Hypothalamus (tissue), 51 donors: ENCODE results near the gene HMGN4.
A peak's percentile ranks its signal among the peaks of the same experiment; 100 is the strongest.
"Not testable (repeated sequence)": the region's sequence is repeated elsewhere in the genome, so short reads cannot be mapped to it uniquely, and the experiment has no call there.

Experiments
- DNase-seq, 51 donors: peaks; one replicate each; lab custom pipeline; 2025; lab: John Stamatoyannopoulos, UW

HMGN4 gene

DNA sequence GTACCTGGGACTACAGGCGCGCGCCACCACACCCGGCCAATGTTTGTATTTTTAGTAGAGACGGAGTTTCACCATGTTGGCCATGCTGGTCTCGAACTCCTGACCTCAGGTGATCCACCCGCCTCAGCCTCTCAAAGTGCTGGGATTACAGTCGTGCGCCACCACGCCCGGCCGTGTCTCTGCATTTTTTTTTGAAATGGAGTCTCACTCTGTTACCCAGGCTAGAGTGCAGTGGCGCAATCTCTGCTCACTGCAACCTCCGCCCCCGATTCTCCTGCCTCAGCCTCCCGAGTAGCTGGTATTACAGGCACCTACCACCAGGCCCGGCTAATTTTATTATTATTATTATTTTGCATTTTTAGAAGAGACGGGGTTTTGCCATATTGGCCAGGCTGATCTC, 9.2 kb downstream of the HMGN4 start:
- DNase-seq, result not testable (repeated sequence)

DNA sequence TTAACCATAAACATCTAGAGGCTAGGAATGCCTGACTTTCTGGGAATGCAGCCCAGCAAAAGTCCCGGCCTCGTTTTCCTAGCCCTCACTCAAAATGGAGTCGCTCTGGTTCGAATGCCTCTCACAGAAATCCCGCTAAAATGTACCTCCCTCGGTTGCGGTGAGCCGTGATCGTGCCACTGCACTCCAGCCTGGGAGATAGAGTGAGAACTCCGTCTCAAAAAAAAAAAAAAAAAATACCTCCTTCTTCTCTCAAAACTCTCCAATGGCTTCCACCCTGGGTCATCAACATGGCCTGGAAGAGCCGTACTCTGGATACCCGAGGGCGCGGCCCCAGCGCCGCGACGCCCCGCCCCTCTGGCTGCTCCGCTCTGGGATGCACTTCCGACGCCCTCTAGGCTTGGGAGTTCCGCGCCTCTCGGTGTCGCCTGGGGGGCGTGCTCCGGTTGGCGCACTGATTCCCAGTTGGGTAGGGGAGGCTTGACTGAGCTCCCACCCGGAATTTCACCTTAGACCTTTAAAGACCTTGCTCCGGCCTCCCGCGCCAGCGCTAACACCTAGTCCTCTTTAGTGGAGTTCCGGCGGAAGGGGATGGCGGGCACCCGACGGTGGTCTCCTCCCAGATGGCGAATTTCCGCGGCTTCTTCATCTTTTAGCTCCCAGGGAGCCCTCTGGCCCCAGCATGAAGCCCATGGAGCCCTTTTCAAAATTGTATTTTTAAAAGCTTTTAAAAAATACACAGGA, 12.3 kb downstream of the HMGN4 start:
- DNase-seq, result peak in 11 of 51 donors; percentile 3 to 27 (median 12)

DNA sequence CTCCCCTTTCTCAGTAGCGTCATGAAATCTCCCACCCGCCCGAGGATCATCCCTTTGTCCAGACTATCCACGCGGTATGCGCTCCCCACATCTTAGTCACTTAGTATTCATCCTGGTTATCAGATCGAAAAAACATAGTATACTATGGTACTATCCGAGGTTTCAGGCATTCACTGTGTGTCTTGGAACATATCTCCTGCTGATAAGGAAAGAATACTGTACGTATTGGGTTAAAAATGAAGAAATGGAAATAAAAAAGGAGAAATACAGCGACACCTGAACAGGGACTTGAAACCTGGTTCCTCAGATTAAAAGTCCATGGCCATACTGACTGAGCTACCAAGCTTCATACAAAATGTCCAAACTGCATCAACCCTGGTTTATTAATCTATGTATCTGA, 14.0 kb downstream of the HMGN4 start:
- no peak for DNase-seq

DNA sequence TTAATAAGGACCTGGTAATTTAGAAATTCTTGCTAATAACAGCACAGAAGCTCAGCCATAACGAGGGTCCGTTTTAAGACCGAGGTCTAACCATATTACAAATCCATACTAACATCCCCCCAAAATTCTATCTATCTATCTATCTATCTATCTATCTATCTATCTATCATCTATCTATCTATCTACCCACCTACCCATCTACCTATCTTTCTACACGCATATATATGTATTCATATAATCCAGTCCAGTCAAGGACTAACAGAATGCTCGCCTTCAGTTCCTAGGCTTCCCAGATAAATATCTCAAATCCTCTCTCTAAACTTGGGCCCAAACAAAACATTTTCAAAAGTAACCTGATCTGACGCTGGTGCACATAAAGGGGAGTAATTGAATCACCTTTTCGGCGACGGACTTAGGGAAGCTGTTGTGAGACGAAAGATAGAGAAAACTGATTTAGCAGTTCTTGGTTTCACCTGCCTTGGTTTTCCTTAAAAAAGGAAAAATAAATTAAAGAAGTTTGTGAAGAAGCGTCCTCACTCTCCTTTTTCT, 14.5 kb downstream of the HMGN4 start:
- DNase-seq, result no peak

DNA sequence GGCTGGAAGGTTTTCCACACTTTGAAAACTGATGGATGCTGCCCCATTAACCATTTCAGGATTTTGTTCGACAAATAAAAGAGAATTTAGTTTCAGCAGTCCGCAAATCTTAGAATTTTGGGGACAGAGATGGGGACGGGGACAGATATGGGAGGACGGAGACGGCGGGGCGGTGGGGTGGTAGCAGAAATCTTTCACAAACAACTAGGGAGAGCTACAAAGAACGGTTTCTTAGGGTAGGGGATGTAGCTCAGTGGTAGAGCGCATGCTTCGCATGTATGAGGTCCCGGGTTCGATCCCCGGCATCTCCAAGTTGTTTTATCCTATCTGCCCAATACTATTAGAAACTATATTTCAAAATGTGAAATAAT, 15.1 kb downstream of the HMGN4 start:
- peak in 47 of 51 donors; percentile 10 to 89 (median 59) for DNase-seq

DNA sequence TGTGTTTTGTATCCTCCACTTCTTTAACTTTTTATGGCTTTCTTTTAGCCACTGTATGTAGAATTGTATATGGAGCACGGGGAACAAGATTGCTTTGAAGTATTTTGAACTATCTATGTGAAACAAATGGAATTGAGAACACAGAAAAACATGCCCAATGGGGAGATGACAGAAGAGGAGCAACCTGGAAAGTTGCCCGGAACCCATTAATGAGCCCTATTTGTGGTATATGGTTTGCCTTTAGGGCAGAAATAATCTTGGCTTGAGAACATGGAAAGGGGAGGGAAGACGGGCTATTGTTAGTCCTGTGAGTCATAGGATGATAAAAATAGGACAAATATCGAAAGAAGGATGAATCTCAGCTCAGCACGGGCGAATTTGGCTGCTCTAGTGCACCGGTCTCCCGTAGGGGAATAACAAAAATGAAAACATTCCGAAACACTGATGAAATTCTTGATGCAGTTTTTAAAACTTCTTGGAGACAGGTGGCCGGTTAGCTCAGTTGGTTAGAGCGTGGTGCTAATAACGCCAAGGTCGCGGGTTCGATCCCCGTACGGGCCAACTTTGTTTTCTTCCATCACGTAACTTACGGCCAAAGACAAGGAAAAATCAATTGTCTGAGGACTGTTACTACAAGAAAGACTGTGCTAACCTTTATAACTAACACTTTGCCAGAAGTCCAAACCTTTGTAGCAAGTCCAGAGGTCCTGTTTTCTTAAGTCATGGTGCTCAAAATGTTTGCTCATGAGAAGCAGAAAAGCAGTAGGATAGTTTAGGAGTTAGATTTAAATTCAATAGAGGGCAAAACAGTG, 15.7 kb downstream of the HMGN4 start:
- peak in 37 of 51 donors; percentile 13 to 85 (median 39) for DNase-seq

DNA sequence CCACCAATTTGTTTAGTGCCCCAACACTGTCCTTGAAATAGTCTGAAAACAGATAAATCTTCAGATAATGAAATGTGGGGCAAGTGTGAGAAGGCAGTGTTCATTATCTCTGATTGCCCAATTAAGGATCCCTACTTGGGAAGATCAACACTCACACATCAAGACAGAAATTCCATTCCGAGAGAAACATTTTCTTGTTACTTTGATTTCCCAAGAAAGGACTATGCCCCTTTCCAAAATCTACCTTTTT, 16.2 kb downstream of the HMGN4 start:
- no peak for DNase-seq

DNA sequence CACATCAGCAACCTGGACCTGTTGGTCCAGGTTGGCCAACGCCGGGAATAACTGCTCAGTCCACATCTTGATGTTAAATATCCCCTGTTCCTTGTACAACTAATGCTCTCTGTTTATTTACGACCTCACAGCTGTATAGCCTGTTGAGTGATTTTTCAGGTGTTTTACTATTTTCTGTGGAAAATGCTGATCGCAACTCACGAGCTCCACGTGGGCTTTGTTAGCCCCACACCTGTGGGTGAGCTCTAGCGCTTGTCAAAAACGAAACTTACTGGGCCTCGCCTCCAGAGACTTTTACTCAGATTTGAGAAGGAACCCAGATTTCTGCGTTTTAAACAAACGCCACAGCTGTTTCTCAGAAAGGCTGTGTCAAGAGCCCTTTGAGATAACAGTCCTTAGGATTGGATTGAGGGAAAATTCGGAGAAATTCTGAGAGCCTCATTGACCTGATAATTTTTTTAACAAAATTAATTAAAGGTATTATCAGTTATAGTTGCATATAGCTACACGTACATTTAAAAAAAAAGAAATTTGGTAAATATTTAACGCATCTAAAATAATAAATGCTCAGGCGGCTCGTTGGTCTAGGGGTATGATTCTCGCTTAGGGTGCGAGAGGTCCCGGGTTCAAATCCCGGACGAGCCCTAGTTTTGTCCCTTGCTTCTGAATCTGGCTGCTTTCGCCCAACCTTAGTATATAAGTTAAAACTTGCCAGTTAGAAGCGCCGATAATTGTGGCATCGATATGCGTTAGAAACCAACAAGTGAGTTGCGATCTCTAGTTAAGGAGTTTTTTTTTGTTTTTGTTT, 16.7 kb downstream of the HMGN4 start:
- peak in 20 of 51 donors; percentile 2 to 68 (median 16) for DNase-seq

DNA sequence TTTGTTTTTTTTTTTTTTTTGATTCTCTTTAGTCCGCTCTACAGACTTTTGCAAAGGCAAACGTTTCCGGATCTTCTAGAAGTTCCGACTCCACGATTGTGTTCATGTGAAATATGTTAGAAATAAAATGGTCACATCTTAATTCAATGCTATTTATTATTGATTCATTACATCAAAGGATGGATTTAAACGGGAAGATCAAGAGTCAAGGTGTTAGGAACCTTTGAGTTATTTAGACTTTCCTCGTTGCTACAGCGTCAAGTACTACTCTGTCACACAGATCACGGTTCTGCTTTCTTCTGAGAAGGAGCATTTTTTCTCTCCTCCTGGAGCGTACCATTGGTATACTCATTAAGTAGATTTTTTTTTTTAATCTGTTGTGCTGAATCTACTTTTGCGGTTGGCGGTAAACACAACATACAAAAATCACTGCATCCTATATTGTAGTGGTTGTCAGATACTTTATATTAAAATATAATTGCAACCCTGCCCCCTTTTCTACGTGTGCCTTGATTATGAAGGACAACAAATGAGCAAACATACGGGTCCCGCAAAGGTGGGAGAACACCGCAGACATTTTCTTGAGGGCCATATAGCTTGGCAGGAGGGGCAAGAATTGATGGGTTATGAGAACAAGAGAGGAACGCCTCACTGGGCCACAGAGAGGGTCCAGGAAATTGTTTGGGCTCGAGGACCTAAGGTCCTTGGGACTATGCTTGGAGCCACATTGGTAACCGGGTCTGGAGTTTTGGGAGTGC, 17.5 kb downstream of the HMGN4 start:
- peak in 1 of 51 donors; percentile 56 for DNase-seq

DNA sequence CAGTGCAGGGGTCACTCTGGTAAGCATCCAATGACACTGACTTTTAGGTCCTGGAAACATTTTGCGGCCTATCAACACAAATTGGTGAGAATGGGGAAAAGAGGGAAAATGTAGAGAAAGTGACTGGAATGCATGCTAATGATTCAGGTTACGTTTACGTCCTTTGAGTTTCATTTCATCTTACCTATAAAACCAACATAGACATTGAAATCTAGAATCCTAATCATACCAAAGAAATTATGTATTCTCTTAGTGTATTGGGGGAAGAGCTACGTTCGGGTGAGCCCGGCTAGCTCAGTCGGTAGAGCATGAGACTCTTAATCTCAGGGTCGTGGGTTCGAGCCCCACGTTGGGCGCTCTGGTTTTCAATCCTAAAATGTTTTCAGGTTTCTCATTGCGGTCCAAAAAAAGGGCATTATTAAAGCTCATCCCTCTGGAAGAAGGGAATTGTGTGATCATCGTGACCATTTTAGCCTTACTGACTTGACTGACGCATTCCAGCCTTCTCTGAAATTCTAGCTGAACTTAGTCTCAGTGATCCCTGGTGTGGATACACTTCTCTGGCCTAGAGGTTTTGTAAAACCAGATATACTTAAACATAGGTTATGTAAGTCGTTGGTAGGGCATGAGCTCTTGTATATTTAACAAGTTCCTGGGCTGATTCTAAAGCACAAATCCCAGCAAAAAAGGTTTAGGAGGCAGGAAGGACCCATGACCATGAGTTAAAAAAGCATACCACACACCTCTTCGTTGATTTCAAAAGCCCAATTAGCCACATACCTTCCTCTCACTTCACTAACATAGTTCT, 18.3 kb downstream of the HMGN4 start:
- DNase-seq, result peak in 21 of 51 donors; percentile 3 to 42 (median 13)

DNA sequence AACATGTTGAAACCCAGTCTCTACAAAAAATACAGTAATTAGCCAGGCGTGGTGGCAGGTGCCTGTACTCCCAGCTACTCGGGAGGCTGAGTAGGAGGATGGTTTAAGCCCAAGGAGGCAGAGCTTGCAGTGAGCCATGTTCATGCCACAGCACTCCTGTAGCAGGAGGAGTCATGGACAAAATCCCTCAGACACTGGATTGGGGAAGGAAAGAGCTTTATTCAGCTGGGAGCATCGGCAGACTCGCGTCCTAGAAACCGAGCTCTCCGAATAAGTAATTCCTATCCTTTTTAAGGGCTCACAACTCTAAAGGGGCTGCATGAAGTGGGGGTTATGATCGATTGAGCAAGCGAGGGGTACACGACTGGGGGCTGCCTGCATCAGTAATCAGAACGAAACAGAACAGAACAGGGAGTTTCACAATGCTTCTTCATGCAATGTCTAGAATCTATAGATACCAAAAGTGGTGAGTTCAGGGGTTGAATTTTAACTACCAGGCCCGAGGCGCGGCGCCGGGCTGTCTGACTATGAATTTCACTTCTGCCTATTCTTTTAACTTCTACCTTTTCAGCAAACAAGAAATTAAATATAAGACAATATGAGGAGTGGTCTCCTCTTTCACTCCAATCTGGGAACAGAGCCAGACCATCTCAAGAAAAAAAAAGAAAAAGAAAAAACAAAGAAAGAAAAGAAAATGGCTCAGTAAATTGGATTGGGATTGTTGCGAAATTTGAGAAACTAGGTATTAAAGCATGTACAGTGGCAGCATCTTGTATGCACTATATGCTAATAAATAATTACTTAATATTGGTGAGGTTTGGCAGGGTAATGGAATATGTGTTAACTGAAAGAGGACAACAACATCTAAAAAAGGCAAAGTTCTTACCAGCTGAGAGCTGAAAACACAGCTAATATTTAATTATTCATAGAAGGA, 23.6 kb downstream of the HMGN4 start:
- no peak for DNase-seq

DNA sequence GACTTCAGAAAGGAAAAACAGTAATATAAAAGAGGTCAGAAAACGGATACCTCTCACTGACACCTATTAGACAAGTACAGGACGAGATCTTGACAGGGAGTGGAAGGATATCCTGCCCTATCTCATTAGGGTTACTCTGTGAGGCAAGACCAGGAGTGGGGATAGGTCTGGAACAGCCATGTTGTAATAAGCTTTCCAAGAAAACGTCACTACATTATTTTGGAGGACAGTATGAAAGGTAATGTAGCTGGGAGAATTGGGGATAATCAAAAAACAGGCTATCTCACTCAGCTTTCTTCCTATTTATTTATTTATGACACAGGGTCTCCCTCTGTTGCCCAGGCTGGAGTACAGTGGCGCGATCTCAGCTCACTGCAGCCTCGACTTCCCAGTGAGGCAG, 25.3 kb downstream of the HMGN4 start:
- no peak for DNase-seq

DNA sequence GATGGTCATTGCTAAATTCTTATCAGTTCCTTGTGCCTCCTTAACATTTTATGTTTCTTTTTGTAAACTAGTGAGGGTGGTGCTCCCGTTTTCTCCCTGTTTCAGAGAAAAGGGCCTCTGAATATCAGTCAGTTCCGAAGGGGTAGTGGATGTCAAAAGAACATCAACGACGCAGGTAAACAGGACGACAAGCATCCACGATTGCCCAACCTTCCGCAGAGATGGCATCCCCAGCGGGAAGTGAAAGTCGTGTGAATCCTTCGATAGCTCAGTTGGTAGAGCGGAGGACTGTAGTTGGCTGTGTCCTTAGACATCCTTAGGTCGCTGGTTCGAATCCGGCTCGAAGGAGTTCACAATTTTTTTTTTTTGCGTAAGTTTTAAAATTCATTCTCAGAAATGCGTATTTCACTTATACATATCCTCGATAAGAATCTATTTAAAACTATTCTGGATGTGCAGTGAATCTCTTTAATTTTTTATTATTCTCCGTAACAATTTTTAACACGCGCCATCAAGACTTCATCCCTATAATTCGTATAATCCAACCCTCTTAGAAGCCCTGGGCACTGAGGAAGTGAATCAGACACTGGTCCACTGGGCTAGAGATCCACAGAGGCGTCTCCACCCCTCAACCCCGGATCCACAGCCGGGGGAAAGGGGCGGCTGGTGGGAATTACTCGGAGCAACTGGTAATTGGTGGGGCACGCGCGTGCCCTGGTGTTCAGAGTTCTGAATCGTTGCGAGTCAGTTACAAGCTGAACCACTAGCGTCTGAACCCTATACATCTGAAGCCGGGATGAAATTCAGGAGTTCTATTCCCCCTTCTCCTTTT, 30.7 kb downstream of the HMGN4 start:
- peak; percentile 32 to 95 (median 83) for DNase-seq

DNA sequence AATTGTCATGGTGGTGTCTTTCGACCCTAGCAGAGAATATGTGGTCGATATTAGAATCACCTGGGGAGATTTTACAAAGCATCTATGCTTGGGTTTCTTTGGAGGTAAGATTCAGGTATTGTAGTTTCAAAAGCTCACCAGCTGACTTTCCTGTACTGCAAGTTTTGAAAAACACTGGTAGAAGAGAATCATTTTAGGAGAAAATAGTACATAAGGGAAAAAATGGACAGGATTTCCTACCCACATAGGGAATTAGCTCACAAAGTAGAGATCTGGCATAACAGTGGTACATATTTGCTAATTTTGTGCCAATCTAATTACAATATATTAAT, 31.2 kb downstream of the HMGN4 start:
- no peak for DNase-seq

DNA sequence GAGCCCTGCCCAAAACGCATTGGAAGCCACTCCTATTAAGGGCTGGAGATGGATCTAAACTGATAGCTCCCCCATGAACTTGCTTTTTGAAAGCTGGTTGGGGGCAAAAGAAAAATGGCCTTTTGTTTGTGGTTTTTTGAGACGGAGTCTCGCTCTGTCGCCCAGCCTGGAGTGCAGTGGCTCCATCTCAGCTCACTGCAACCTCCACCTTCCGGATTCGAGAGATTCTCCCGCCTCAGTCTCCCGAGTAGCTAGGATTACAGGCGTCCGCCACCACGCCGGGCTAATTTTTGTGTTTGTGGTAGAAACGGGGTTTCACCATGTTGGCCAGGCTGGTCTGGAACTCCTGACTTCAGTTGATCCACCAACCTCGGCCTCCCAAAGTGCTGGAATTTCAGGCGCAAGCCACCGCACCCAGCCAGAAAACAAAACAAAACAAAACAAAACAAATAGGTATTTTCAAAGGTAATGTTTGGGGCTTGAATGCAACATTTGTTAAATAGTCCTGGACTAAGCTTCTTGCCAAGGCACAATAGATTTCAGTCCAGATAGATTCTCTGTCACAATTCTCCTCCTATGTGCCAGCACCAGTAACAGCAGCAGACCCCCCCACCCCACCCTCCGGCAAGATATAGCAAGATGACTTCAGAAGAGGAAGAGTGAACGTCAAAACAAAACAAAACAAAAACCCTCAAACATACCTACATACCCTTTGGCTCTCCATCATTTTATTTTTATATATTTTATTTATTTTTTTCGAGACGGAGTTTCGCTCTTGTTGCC, 32.1 kb downstream of the HMGN4 start:
- no peak for DNase-seq

DNA sequence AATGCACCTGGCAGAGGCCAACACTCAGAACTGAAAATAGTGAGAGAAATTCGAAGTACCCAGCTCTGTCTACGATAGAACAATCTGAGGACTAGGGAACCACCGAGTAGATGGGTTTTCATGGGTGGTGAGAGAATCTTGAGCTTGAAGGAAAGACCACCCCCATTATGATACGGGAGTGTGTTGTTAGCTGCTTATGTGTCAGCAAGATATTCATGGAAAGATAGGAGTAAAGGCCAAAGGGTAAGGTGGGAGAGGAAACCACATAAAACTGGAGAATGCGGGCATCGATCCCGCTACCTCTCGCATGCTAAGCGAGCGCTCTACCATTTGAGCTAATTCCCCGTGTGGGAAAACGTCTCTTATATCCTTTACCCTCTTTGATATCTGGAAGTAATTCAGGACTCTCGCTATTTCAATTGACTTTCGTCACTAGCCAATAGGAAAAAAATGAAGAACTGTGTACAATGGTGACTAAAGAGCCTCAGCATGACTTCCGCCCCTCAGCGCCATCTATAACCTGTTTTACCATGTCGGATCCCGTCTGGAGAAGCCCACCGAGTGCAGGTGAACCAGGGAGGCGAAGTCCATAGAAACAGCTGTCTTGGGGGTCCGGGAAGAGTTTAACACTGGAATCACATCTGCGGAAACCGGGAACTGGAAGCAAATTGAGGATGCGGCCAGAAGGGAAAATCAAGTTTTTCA, 33.6 kb downstream of the HMGN4 start:
- DNase-seq, result peak in 21 of 51 donors; percentile 7 to 71 (median 27)
